SHP77 (cell line): ENCODE data around the gene M6PR.
"Not testable (repeated sequence)": the region's sequence is repeated elsewhere in the genome, so short reads cannot be mapped to it uniquely, and the experiment has no call there.

Source experiments
- DNase-seq, 2 experiments: peaks; one replicate each; lab custom pipeline; 2025; lab: John Stamatoyannopoulos, UW

The M6PR gene

DNA sequence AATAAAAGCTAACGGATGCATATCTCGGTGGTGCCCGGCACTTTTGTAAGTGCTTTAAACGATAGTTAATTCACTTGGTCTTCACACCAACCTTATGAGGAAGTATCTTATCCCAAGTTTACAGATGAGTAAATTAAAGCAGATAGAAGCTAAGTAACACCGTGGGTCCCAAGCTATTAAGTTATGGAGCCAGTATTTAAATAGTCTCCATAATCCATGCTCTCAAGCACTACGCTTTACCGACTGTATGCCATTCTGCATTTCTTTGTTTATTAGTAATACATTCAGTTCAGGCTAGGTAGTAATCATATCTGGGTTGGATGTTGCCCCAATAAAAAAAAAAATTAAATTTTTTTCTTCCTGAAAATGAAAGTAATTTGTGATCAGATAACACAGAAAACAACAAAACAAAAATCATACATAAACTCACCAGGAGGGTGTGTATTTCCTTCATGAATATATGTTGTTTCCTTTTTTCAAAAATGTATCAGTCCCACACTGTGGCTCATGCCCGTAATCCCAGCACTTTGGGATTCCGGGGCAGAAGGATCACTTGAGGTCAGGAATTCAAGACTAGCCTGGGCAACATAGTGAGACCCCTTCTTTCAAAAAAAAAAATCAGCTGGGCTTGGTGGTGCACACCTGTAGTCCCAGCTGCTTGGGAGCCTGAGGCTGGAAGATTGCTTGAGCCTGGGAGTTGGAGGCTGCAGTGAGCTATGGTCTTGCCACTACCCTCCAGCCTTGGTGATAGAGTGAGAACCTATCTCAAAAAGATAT lies 1.4 kb upstream of the M6PR start:
- no peak for DNase-seq

DNA sequence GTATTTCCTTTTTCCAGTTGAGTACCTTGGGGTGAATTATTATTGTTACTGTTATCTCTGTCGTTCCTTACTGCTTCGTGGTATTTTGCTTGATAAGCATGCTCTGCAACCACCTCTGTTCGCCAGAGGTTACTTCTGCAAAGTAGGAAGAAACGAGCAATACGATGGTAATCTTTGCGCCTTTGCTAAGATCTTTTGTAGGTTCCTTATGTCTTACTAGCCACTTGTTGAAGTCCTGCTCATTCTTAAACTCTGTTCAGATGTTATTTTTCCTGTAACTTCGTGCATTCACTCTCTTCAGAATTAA lies 729 bp upstream of the M6PR start:
- DNase-seq = no peak

DNA sequence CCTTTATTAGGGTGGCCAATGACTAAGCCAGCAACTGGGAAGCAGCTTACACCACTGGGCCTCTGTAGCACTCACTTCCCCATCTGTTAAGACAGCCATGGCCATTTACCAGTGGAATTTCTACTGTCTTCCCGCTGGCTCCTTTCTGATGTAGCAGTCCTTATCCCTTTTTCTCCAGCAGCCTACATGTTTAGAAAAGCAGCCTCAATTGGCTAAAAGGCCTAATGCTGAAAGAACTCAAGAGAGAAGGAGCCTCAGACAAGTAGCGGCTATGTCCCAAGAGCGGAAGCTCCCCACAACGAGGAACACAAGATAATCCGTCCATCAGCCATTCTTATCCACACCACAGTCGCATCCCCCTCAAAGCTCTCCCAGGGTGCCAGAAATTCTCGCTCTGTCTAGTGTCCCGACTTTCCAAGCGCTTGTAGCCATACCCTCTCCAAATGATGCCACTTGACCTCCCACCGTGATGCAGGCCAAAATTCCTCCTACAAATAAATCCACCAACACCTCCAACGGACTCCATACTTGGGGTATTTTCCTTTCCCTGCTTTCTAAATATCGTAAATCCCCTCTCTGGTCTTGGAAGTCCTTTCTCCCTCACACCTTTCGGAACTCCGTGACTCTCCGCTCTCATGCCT lies 624 bp downstream of the M6PR start:
- DNase-seq = no peak

DNA sequence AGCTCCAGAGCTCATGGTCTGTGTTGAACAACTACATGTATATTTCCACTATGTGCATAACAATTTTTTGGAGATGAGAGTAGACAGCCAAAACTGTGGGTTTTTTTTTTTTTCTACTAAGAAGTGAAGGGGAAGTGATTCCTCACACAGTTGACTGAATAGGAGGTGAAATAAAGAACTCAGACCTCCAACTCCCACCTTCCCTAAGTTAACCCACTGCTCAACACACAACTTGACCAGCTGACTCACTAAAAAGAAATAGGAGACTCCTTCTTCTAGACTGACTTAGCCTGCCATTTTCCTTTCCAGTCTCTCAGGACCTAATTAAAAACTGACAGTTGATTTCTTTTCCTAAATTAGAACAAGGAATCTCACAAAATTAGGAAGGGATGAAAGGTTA lies 1.7 kb downstream of the M6PR start:
- no peak for DNase-seq

DNA sequence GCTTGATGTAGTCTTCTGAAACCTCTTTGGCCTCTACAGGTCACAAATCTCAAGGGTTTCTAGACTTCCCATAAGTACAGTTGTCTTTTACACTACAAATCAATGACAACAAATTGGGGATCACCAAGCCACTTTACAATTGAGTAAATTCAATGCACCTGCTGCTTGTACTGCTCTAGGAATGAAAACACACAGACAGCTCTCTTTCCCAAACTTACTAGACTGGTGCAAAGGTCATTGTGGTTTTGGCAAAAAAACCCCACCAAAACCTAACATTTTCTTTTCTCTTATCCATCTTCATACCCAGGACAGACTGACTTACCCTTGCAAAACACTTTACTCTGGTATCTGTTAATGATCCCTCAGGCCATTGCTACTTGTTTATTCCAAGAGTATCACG lies 2.7 kb downstream of the M6PR start:
- DNase-seq = no peak

DNA sequence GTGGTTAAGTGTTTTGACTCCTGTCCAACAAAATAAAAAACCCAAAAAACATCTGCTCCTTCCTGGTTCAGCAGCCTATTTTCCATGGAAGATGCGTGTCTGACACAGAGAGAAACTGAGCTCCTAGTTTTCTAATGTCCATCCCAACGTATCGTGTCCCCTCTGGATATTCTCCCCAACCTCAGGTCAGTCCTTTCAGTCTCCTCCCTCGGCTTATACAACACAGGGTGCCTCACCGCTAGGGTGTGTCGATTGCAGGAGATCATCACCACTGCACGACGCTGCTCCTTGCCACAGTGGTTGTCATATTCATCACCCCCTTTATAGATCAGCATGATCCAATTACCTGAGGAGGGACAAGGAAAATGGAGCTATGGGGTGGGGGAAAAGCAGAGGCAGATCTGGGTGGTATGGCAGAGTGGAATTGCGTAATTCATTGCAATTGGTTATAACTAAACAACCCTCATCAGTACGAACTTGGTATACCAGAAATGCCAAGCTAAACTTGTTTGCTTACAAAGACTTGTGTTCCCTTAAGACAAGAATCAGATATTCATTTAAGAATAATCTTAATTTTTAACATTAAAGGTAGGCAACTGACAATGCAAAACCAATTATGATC lies 5.8 kb downstream of the M6PR start:
- DNase-seq = no peak

DNA sequence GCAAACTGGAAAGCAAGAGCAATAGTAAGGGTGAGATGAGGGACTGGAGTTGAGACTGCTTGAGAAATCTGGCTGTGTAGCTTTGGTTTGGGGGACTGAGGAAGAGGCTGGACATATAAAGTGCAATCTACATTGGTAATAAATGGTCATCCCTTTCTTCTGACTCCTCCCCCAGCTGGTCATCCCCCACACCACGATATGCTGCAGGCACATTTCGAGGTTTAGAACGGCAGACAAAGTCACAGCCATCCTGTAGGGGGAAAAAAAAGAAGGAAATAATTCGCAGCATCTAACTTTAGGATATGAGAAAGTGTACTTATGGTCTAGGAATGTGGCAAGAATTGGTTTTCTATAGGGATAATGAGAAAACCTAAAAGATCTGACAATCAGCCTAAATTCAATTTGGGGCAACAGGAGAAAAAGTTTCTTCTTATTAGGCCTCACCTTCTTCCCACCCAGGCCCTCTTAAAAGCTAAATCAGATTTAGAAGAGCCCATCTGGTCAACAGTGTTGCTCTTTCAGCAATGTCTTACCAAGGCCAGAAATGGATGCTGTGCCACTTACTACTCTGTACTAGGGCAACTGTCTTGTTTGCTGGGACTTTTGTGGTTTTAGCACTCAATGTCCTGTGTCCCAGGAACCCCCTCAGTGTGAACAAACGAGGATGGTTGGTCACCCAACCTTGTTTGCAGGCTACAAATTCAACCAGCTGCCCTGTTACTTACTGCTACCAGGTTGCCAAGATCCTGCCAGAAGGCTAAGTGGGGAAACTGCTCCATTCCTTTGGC lies 7.6 kb downstream of the M6PR start:
- DNase-seq = no peak

DNA sequence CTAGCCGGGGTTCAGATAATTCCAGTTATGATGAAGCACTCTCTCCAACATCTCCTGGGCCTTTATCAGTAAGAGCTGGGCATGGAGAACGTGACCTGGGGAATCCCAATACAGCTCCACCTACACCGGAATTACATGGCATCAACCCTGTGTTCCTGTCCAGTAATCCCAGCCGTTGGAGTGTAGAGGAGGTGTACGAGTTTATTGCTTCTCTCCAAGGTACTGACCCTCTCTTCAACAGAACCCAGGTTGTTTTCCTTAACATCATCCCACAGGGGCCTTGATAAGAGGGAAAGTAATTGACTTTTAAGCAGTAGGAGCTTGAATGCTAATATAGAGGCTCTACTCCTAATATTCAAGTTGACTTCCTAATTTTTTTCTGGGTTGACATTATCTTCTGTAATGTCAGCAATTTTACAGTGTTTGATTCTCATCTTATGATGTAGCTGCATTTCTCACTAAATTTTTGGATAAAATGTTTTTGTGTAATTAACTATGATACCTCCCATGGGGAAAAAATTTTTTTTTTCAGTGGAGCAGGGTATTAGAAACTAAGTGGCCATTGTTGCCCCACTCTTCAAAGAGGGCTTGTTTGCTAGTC lies 11.5 kb downstream of the M6PR start:
- DNase-seq = not testable (repeated sequence)

DNA sequence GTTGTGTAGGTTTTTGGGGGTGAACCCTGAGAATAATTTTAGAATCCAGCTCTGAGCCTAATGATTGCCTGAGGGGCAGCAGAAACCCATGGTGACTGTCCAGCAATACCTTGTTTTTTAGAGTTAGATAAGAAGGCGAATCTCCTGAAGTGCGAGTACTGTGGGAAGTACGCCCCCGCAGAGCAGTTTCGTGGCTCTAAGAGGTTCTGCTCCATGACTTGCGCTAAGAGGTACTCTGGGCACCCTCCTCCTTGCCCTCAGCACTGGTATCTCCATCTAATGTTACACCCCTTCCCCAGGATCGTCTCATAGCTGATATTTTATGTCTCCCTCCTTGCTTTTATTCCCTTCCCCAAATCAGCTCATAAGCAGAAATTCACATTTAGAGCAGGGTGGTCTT lies 12.7 kb downstream of the M6PR start:
- DNase-seq = no peak

DNA sequence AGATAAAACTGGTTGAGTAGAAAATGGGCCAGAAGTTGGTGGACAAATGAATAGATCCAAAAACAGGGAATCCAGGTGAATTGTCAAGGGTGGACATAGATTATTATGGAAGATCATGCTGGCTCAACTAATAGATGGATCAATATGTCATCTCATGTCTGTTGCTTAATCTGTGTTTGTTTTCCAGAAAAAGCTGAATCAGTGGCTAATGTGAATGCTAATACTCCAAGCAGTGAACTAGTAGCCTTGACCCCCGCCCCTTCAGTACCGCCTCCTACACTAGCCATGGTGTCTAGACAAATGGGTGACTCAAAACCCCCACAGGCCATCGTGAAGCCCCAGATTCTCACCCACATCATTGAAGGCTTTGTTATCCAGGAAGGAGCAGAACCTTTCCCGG lies 15.4 kb downstream of the M6PR start:
- DNase-seq = not testable (repeated sequence)

DNA sequence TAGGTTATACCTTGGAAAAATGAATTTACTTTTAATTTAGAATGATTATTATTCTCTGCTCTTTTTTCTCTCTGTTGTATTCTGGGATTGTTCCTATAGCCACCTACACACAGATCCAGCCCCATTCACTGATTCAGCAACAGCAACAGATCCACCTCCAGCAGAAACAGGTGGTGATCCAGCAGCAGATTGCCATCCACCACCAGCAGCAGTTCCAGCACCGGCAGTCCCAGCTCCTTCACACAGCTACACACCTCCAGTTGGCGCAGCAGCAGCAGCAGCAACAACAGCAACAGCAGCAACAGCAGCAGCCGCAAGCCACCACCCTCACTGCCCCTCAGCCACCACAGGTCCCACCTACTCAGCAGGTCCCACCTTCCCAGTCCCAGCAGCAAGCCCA lies 17.0 kb downstream of the M6PR start:
- DNase-seq = not testable (repeated sequence)

DNA sequence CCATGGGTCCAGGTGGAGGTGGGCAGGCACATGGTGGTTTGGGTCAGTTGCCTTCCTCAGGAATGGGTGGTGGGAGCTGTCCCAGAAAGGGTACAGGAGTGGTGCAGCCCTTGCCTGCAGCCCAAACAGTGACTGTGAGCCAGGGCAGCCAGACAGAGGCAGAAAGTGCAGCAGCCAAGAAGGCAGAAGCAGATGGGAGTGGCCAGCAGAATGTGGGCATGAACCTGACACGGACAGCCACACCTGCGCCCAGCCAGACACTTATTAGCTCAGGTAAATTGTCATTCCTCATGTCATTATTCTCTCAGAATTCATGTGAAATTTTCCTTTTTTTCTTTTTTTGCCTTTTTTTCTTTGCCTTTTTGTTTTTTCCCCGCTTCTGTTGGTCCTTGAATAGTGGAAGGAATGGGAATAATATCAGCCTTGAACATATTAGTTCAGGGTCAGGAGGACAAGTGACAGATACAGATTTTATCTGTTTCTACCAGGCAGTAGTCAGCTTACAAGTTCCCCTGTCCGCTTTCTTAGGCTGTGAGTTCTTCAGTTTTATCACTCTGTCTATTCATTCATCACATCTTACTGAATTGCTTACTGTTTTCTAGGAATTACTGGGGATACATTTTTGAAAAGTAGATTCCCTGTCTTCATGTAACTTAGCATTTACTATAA lies 18.7 kb downstream of the M6PR start:
- DNase-seq = not testable (repeated sequence)

DNA sequence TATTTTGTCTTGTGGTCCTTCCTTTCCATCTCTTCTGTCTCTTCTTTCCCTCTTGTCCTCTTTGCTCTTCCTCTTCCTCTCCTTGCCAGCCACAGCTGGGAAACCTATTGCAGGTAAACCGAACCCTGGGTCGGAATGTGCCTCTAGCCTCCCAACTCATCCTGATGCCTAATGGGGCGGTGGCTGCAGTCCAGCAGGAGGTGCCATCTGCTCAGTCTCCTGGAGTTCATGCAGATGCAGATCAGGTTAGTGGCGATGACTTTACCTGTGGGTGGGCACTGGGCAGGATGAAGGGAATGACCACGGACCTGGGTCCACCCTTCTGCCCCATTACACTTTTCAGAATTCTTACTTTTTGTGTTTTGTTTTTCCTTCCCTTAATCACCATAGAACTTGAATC lies 26.9 kb downstream of the M6PR start:
- DNase-seq = no peak

DNA sequence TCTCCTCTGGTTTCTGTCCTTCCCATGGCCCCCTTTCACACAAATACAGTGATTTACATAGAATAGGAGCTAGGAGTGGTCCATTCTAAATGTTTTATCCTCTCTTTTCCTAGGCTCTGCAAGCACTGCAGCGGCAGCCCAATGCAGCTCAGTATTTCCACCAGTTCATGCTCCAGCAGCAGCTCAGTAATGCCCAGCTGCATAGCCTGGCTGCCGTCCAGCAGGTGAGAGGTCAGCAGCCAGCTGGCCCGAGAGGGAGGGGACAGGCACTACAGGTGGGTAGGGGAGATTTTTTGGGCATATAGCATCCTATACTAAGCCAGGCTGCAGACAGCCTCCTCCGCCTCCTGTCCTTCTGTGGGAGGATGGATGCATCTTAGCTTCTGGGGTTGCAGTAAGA lies 29.8 kb downstream of the M6PR start:
- DNase-seq = not testable (repeated sequence)

DNA sequence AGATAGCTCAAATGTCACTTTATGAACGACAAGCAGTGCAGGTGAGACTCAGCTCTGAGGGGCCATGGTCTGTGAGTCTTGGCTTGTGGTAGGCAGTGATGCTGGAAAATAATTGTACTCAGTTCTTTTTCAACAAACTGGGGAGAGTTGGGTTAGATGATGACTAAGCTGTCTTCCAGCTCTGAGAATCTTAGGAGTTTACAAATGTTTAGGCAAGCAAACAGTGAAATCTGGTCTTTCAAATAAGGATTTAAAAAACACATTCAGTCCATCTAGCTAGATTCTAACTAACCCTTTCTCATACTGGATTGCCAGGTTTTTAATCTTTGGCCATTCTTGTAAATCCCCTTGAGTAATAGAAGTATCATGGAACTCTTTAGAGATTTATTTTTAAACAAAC lies 31.7 kb downstream of the M6PR start:
- DNase-seq = no peak

DNA sequence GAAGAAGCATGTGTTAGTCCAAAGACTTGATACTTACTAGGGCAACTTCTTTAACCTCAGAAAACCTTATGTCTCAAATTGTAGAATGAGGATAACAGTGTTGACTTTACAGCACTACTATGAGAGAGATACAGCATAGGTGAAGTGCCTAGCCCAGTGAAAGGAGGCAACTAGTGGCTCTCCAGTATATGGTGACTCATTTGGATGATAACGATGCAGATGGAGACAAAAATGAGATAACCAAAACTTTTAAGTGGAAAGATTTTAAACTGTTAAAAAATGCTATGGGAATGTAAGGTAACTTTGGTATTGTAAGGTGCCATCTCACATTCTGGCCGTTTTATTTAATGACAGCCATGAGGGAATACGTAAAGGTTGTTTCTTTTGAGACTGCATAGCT lies 32.4 kb downstream of the M6PR start:
- no peak for DNase-seq

DNA sequence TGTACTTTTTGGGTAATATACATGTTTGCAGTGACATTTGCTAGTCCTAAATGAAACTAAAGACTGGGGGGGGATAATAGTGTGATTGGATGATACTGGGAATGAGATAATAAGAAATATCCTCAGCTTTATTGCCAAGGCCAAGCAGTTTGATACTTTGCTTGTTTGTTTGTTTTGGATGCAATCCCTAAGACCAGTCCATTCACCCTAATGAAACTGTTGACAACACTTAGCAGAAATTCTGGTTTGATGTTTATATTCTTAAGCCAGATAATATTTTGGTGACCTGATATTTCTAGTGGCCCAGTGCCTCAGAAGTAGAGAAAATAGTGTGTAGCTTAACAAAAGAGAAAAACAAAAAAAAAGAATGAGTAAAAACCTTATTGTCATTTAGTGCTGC lies 33.3 kb downstream of the M6PR start:
- no peak for DNase-seq

DNA sequence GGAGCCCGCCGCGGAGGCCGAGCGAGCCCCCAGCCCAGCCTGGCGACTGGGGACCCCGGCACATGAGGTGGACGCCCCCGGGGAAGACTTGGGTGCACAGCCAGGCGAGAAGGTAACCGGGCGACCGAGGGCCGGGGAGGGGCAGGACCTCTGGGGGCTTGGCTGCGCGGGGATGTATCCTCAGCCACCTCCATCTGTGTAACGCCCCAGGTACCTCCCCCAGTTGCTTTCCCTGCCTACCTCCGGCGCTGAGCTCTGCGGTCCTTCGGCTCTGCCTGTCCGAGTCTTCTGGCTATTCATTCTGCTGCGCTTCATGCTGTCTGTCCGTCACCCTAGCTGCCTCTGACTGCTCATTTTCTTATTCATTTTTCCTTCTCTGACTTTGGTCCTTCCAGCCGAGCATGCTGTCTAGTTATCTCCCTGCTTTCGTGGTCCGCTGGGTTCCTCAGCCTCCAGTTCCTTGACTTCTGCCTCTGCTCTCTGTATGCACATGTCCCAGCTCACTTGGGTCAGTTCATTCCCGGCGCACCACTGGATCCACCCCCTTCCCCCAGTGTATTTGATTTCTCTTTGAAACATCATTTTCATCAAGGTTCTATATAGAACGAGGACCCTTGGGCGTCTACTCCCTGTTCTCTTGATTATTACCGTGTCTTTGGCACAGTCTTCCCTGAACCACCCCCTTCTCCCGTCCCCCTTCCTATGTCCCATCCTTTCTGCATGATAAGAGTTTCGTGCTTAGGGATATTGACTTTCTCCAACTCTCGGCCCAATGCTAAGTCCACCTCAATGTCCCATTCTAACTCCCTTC lies 34.5 kb downstream of the M6PR start:
- DNase-seq = peak in 1 of 2 experiments; percentile 18

DNA sequence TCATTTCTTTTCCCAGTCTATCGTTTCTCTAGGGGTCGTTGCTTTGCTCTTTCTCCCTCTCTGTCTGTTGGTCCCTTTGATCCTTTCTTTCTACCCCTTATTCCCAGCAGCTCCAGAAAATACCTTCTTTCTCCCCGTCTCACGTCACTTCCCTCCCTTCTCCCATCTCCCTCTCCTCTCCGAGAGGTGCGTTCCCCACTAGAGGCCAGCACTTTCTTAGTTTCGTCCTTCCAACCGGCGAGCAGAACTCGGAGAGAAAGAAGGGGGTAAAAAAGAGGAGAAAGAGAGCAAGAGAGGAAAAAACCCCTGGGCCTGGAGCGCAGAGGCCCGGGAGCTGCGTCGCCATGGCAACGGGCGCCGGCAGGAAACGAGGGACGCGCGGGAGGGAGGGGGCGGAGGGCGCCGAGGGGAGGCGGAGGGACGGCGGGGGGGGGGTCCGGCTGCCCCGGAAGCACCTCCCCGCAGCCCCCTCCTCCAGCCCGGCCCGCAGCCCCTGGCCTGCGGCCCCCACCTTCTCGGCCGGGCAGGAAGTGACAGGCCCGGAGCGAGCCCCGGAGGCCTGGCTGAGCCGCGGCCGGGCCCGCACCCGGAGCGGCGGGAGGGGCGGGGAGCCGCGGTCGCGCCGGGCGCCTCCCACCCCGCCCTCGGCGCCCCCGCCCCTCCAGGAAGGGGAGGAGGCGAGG lies 35.3 kb downstream of the M6PR start, which contains the start of gene PHC1:
Gene PHC1, plus strand, starts transcription at position 477 of the 683 bp plus-strand sequence. CDS start 3,169 bp downstream, outside the sequence.
- DNase-seq = peak in 1 of 2 experiments; percentile 69

DNA sequence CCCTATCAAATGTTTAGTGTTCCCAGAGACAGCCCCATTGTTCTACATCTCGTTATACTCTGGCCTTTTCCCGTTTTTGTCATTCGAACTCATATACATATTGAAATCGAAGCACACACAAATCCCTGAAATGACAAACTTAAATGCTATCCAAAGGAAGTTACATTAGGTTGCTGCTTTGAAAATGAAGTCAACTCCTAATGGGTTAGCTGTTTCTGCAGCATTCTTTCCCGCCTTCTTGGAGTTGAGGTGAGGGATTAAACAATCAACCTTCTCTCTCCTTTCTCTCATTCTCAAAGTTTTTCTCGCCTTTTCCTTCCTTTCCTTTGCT lies 35.8 kb downstream of the M6PR start:
- DNase-seq = peak in 1 of 2 experiments; percentile 8
